ENCODE data around the gene DYNLT5. TPM values are rescaled to one million over a fixed set of nuclear protein-coding genes. Genes with fewer than 3 reads are reported as not detected.

The DYNLT5 gene
- total RNA-seq, 1 experiment from 2014 or later = 0.83 TPM

DNA sequence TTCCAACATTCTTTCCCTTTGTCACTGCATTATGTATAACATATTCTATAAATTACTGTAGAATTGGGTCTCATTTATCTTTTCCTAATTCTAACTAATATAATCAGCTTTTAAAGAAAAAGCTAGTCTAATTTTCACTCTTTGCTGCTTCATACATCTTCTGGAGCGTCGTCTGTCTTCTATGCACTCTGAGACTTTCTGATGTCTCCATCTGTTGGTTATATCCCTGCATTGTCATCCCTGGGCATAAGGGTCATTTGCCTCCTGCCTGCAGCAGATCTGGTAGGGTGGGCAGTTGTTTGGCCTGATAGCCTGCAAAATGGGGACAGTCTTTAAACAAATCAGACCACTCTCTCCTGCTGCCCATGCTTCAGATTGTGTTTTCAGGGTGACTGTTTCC lies 40.8 kb upstream of the DYNLT5 start:
- no peaks in the 10 kb centered on the region for H3K27me3 Mint-ChIP-seq (ENCODE audit: low read depth)
- no peak overlapping the region for H2BK120ac ChIP-seq (ENCODE audit: low read depth, low read length, poor library complexity, severe bottlenecking)
- H3K27me3 ChIP-seq (ENCODE audit: insufficient read depth, low read length) = no peaks in the 10 kb centered on the region
- H3K14ac ChIP-seq (ENCODE audit: insufficient read depth, low read length) = no peak overlapping the region
- no peak overlapping the region for H4K5ac ChIP-seq (ENCODE audit: insufficient read length, low read depth, low read length)
- H3T11ph ChIP-seq (ENCODE audit: low read length) = no peak overlapping the region
- H2BK20ac ChIP-seq (ENCODE audit: low read depth, low read length, poor library complexity, severe bottlenecking) = no peak overlapping the region
- no peak overlapping the region for H2BK12ac ChIP-seq (ENCODE audit: insufficient read length, low read depth, low read length)
- H3K23ac ChIP-seq (ENCODE audit: insufficient read length, low read depth, low read length) = no peak overlapping the region
- no peaks in the 10 kb centered on the region for H3K4me1 ChIP-seq (ENCODE audit: insufficient read depth, low read length)
- H3K4me3 Mint-ChIP-seq = no peak overlapping the region
- no peak overlapping the region for H4K8ac ChIP-seq (replicated peaks; ENCODE audit: insufficient read length, low read depth, low read length)
- H3K9ac ChIP-seq (ENCODE audit: extremely low read depth, insufficient read length, low read length) = no peak overlapping the region
- H3K18ac ChIP-seq (ENCODE audit: insufficient read length, low read depth, low read length) = no peak overlapping the region
- H4K20me1 ChIP-seq (ENCODE audit: control insufficient read depth, insufficient read depth, insufficient read length) = no peaks in the 10 kb centered on the region
- no peak overlapping the region for H3K56ac ChIP-seq (ENCODE audit: insufficient read length, low read depth, low read length)
- no peak overlapping the region for H2AFZ ChIP-seq (ENCODE audit: low read length)
- no peak overlapping the region for H2BK15ac ChIP-seq (ENCODE audit: low read depth, low read length)
- no peak overlapping the region for H2BK5ac ChIP-seq (ENCODE audit: insufficient read length, low read length)
- no peaks in the 10 kb centered on the region for H3K79me2 ChIP-seq (ENCODE audit: insufficient read depth, low read length)
- DNase-seq = no peak
- no peaks in the 10 kb centered on the region for H3K36me3 Mint-ChIP-seq (ENCODE audit: insufficient read depth in 1 of 3, low read depth in 3 of 3)
- H3K4ac ChIP-seq (ENCODE audit: low read depth, low read length) = no peak overlapping the region
- TF ChIP-seq, protein P1, sequence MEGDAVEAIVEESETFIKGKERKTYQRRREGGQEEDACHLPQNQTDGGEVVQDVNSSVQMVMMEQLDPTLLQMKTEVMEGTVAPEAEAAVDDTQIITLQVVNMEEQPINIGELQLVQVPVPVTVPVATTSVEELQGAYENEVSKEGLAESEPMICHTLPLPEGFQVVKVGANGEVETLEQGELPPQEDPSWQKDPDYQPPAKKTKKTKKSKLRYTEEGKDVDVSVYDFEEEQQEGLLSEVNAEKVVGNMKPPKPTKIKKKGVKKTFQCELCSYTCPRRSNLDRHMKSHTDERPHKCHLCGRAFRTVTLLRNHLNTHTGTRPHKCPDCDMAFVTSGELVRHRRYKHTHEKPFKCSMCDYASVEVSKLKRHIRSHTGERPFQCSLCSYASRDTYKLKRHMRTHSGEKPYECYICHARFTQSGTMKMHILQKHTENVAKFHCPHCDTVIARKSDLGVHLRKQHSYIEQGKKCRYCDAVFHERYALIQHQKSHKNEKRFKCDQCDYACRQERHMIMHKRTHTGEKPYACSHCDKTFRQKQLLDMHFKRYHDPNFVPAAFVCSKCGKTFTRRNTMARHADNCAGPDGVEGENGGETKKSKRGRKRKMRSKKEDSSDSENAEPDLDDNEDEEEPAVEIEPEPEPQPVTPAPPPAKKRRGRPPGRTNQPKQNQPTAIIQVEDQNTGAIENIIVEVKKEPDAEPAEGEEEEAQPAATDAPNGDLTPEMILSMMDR (conservative IDR thresholded peaks at IDR 0.05) = peak; percentile 40; the same call in 1 of the 3 replicates
- no peak overlapping the region for H3K27ac Mint-ChIP-seq
- no peaks in the 10 kb centered on the region for H3K9me3 ChIP-seq (ENCODE audit: control insufficient read depth, low read depth, low read length)
- H3K4me1 Mint-ChIP-seq = peaks cover 6 to 8% of the 10 kb centered on the region in 2 experiments
- WGBS (ENCODE audit: extremely low coverage, insufficient read length, low lambda C conversion rate) = no CpG with 5 or more reads among the region's 2 CpGs
- H3K23me2 ChIP-seq (ENCODE audit: insufficient read length, low read depth, low read length, poor library complexity, severe bottlenecking) = no peaks in the 10 kb centered on the region
- no peak overlapping the region for H4K91ac ChIP-seq (ENCODE audit: insufficient read length, low read depth, low read length)
- H3K4me2 ChIP-seq (ENCODE audit: insufficient read depth, insufficient read length, low read length) = no peak overlapping the region
- no peaks in the 10 kb centered on the region; a peak in 1 of 5 replicates for H3K9me3 Mint-ChIP-seq
- H3K27ac ChIP-seq (ENCODE audit: insufficient read length, low read depth, low read length) = no peak overlapping the region
- H2AK5ac ChIP-seq (ENCODE audit: insufficient read length, low read length) = no peak overlapping the region
- no peaks in the 10 kb centered on the region for H3K79me1 ChIP-seq (ENCODE audit: insufficient read depth, low read depth, low read length, poor library complexity, severe bottlenecking)
